Osteoblast (primary cell): ENCODE data around the gene SPTSSB. TPM values are rescaled to one million over a fixed set of nuclear protein-coding genes. Genes with fewer than 3 reads are reported as not detected.

Experiments
- DNase-seq: peaks from one replicate; pipeline ENCODE4 v3.0.0; 2011; ENCODE audit warnings: low spot score, mixed read lengths; ENCODE audit not compliant: insufficient read length; ENCODE audit errors: missing footprints
- H2AFZ ChIP-seq: 2 replicates; pipeline ENCODE4 v1.6.0; 2011; ENCODE audit warnings: mild to moderate bottlenecking, low read length
- H3K27ac ChIP-seq: 2 replicates; pipeline ENCODE4 v1.5.1; 2011; ENCODE audit warnings: mild to moderate bottlenecking, low read depth, low read length, moderate library complexity
- H3K27me3 ChIP-seq: 2 replicates; pipeline ENCODE4 v1.6.0; 2012; ENCODE audit warnings: mild to moderate bottlenecking, control low read depth, inconsistent platforms, low read length, moderate library complexity; ENCODE audit not compliant: insufficient read depth
- H3K36me3 ChIP-seq: 2 replicates; pipeline ENCODE4 v1.5.1; 2011; ENCODE audit warnings: mild to moderate bottlenecking, low read length, control low read depth, moderate library complexity; ENCODE audit not compliant: insufficient read depth
- H3K4me1 ChIP-seq: 2 replicates; pipeline ENCODE4 v1.5.1; 2011; ENCODE audit warnings: mild to moderate bottlenecking, low read length, control low read depth, moderate library complexity; ENCODE audit not compliant: insufficient read depth
- H3K4me2 ChIP-seq: 2 replicates; pipeline ENCODE4 v1.6.0; 2011; ENCODE audit warnings: mild to moderate bottlenecking, low read length; ENCODE audit not compliant: insufficient read depth
- H3K4me3 ChIP-seq: fragments of 200-600 bp; sonication (generic); 3 replicates; pipeline ENCODE4 v1.5.1; 2012; ENCODE audit warnings: mild to moderate bottlenecking, low read length, inconsistent platforms; ENCODE audit not compliant: insufficient read depth
- H3K79me2 ChIP-seq: 2 replicates; pipeline ENCODE4 v1.6.0; 2012; ENCODE audit warnings: mild to moderate bottlenecking, low read length, control low read depth, inconsistent platforms; ENCODE audit not compliant: insufficient read depth
- H3K9me3 ChIP-seq: 2 replicates; pipeline ENCODE4 v1.5.1; 2011; ENCODE audit warnings: low read depth, low read length, control low read depth
- H4K20me1 ChIP-seq: 2 replicates; pipeline ENCODE4 v1.6.0; 2012; ENCODE audit warnings: mild to moderate bottlenecking, low read length, control low read depth; ENCODE audit not compliant: insufficient read depth
- CTCF ChIP-seq: IDR thresholded peaks from 2 replicates; pipeline ENCODE4 v1.5.1; 2011; ENCODE audit warnings: mild to moderate bottlenecking, low read depth, low read length, moderate library complexity; ENCODE audit errors: extremely low read depth
- total RNA-seq: library from RNA; depleted of rRNA; stranded (reverse); fragments of >200 nt; gene quantifications from 2 replicates; pipeline ENCODE4 v1.2.3, GENCODE V29; 2012

Gene SPTSSB
- total RNA-seq, 1 donor, result not detected

DNA sequence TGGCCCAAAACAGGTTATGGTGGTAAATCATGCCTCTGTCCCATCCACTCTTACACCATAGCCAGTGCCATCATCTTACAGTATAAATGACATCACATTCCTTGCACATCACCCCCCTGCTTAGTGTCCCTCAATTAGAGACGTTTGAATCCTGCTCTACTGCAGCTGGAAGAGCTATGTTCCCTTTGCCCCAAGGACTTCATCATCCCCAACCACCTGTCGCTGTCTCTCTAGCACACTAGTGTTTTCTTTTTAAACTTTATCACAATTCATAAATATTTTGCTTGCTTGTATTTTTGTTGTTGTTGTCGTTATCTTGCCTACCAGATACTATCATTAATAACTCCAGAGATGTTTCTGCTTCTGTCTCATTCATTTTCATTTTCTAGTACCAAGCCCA lies 28.7 kb downstream of the SPTSSB start:
- no peak overlapping the region for H2AFZ ChIP-seq
- no peaks in the 10 kb centered on the region for H3K4me1 ChIP-seq
- H3K9me3 ChIP-seq, result no peaks in the 10 kb centered on the region
- no peak overlapping the region for H3K4me3 ChIP-seq
- no peak for TF ChIP-seq CTCF
- H3K36me3 ChIP-seq, result no peaks in the 10 kb centered on the region
- H3K27ac ChIP-seq, result no peak overlapping the region
- no peak for DNase-seq
- H3K79me2 ChIP-seq, result no peaks in the 10 kb centered on the region
- H3K4me2 ChIP-seq, result no peak overlapping the region
- no peaks in the 10 kb centered on the region for H4K20me1 ChIP-seq
- no peaks in the 10 kb centered on the region for H3K27me3 ChIP-seq

GRCh38 chr3:161339517-161340500 lies 31.5 kb downstream of the SPTSSB start:
- no peak overlapping the region for H3K27ac ChIP-seq
- no peaks in the 10 kb centered on the region for H3K4me1 ChIP-seq
- no peak overlapping the region for H3K4me2 ChIP-seq
- no peaks in the 10 kb centered on the region for H3K79me2 ChIP-seq
- no peaks in the 10 kb centered on the region for H3K27me3 ChIP-seq
- H3K4me3 ChIP-seq, result no peak overlapping the region
- H3K9me3 ChIP-seq, result no peaks in the 10 kb centered on the region
- no peak for TF ChIP-seq CTCF
- no peaks in the 10 kb centered on the region for H3K36me3 ChIP-seq
- H2AFZ ChIP-seq, result no peak overlapping the region
- H4K20me1 ChIP-seq, result no peaks in the 10 kb centered on the region
- DNase-seq, result no peak

DNA sequence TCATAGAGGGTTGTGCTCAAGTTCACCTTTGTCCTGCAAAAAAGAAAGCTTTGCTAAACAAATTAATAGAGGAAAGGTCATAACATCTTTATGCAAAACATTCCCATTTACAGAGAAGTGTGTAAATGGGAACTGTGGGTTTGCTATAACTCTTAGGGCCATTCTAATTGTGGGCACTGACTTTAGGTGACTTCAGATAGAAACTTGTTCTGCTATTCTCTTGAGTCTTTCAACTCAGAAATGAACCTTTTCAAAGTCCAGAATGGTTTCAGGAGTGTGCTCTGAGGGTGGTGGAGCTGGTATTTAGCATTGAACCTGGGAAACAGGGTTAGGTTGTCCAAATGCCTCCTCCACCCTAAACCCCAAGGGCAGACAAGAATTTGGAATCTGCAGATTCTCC lies 34.0 kb downstream of the SPTSSB start:
- Histone ChIP-seq H3K4me1 (no peaks in the 10 kb centered on the region), H3K79me2 (no peaks in the 10 kb centered on the region), H3K4me3 (no peak overlapping the region), H3K27ac (no peak overlapping the region), H4K20me1 (no peaks in the 10 kb centered on the region), H3K4me2 (no peak overlapping the region), H2AFZ (no peak overlapping the region), H3K27me3 (no peaks in the 10 kb centered on the region), H3K9me3 (no peaks in the 10 kb centered on the region), H3K36me3 (no peaks in the 10 kb centered on the region)
- TF ChIP-seq CTCF, result no peak
- no peak for DNase-seq

DNA sequence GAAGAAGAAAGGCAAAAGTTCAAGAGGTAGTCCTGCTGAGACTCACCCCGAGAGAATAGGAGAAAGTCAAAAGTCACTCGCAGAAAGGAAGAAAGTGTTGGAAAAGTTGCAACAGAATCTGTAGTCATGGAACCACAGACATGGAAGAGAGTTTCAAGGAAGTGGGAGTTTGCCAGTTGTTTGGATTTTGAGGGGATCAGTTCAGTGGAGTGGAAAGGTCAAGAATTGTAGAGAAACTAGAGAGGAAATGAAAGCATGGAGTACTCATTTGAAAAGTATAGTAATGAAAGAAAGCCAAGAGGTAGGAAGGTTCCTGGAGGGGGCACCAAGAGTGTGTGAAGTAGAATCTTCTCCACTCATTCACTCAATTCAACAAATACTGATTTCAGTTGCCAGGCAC lies 34.7 kb downstream of the SPTSSB start:
- Histone ChIP-seq H3K4me2 (no peak overlapping the region), H3K27ac (no peak overlapping the region), H3K4me1 (no peaks in the 10 kb centered on the region), H3K9me3 (no peaks in the 10 kb centered on the region), H2AFZ (no peak overlapping the region), H3K79me2 (no peaks in the 10 kb centered on the region), H3K4me3 (no peak overlapping the region), H3K36me3 (no peaks in the 10 kb centered on the region), H3K27me3 (no peaks in the 10 kb centered on the region), H4K20me1 (no peaks in the 10 kb centered on the region)
- DNase-seq, result no peak
- no peak for TF ChIP-seq CTCF
